ENCODE results near the gene SMAD5. TPM values are rescaled to one million over a fixed set of nuclear protein-coding genes. Genes with fewer than 3 reads are reported as not detected.

The SMAD5 gene
- total and polyA plus RNA-seq, 2 of the 8 experiments (the other 6 are each of a cell fraction or from before 2014, with no cell fraction given): 30.2 to 60.5 TPM

DNA sequence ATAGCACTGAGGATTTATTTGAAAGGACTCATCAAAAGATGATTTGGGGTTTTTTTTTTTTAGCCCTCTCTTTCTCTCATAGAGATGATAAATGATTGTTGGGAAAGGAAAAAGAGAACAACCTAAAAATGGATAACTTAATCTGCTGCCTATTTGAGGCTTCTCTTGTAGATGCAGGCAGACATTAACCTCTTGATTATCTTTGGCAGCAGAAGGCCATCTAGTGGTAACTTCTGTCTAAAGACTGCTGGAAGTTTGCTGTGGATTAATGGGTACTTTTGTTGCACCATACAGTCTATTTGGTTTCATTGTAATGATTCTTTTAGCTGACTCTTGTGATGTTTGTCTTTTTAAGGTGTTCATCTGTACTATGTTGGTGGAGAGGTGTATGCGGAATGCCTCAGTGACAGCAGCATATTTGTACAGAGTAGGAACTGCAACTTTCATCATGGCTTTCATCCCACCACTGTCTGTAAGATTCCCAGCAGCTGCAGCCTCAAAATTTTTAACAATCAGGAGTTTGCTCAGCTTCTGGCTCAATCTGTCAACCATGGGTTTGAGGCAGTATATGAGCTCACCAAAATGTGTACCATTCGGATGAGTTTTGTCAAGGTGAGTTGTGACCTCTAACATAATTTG is 41.5 kb downstream of the SMAD5 start:
- H3K9me3 ChIP-seq (ENCODE audit: insufficient read depth in 2 of 2, low read depth in 1 of 2, low read length in 1 of 2): no peaks in the 10 kb centered on the region
- DNase-seq (ENCODE audit: low read depth in 1 of 2, low spot score in 2 of 2) (no peak), FAIRE-seq (peak; percentile 63)
- H3K4me2 ChIP-seq (ENCODE audit: insufficient read depth in 1 of 2, low read depth in 2 of 2, low read length in 2 of 2): no peak overlapping the region
- no peaks in the 10 kb centered on the region for H3K27me3 ChIP-seq (replicated peaks in 1 of 4; ENCODE audit: control insufficient read depth in 3 of 4, extremely low read depth in 1 of 4, insufficient read depth in 3 of 4, low read length in 3 of 4)
- no peak overlapping the region for H2BK5ac ChIP-seq (ENCODE audit: low read depth, low read length)
- H2BK15ac ChIP-seq (ENCODE audit: low read length): no peak overlapping the region
- no peak overlapping the region for H4K8ac ChIP-seq (ENCODE audit: extremely low read depth, insufficient read depth, low read length)
- H3K18ac ChIP-seq (ENCODE audit: extremely low read depth, low read length): no peak overlapping the region
- H2BK20ac ChIP-seq (ENCODE audit: low read length): no peak overlapping the region
- H3K4ac ChIP-seq (replicated peaks; ENCODE audit: insufficient read length, low read depth, low read length): no peak overlapping the region
- H3K23ac ChIP-seq (ENCODE audit: insufficient read length): no peak overlapping the region
- no peaks in the 10 kb centered on the region for H3K23me2 ChIP-seq (ENCODE audit: low read depth, low read length)
- no peaks in the 10 kb centered on the region for H3K4me1 ChIP-seq (replicated peaks in 1 of 4; ENCODE audit: control insufficient read depth in 3 of 4, insufficient read depth in 4 of 4, low read length in 3 of 4)
- no peak for TF ChIP-seq RXRA (IDR thresholded peaks at IDR 0.05; ENCODE audit: insufficient read depth, low read depth, low read length)
- TF ChIP-seq CTCF (IDR thresholded peaks at IDR 0.05; ENCODE audit: control extremely low read depth in 1 of 3, insufficient read depth in 1 of 3, low read depth in 1 of 3, low read length in 3 of 3): peak in 2 of 3 experiments; percentile 61 to 80; a peak in 3 of 4 replicates
- peak; percentile 62 to 77 for TF ChIP-seq RAD21 (IDR thresholded peaks at IDR 0.05 in 1 of 2, conservative IDR thresholded peaks at IDR 0.05 in 1 of 2; ENCODE audit: low read depth in 2 of 2, low read length in 2 of 2)
- H2BK120ac ChIP-seq (replicated peaks; ENCODE audit: low read depth, low read length): no peak overlapping the region
- H3K36me3 ChIP-seq (ENCODE audit: control insufficient read depth in 2 of 4, insufficient read depth in 4 of 4, low read length in 3 of 4): peaks cover 3 to 38% (median 16%) of the 10 kb centered on the region in 4 experiments
- H4K5ac ChIP-seq (ENCODE audit: insufficient read length, low read depth, low read length): no peak overlapping the region
- H2BK12ac ChIP-seq (ENCODE audit: low read depth, low read length): no peak overlapping the region
- H3K9ac ChIP-seq (replicated peaks in 1 of 4; ENCODE audit: extremely low read depth in 1 of 4, low read depth in 3 of 4, low read length in 3 of 4): no peak overlapping the region
- H3K27ac ChIP-seq (ENCODE audit: low read depth, low read length): no peak overlapping the region
- no peak overlapping the region for H2AFZ ChIP-seq (ENCODE audit: low read length)
- WGBS, 2 experiments (ENCODE audit: extremely low coverage in 1 of 2, insufficient coverage in 1 of 2, insufficient read length in 1 of 2, insufficient replicate concordance in 2 of 2, low coverage in 1 of 2, low lambda C conversion rate in 2 of 2, missing lambda C conversion rate in 1 of 2): 84% methylated on average over 2 of the region's 2 CpGs; no CpG with 5 or more reads in 1 of the 2 experiments
- 0 out of 4 replicates have a peak, but pooled peaks cover 0 to 3% of the 10 kb centered on the region in 2 experiments for H3K79me2 ChIP-seq (ENCODE audit: control insufficient read depth in 1 of 2, insufficient read depth in 2 of 2, low read length in 2 of 2)
- H3K56ac ChIP-seq (replicated peaks; ENCODE audit: insufficient read length, low read depth, low read length): no peak overlapping the region
- H4K91ac ChIP-seq (replicated peaks; ENCODE audit: insufficient read length, low read length): no peak overlapping the region
- ChIA-PET CTCF (ENCODE audit: partially characterized antibody) (interaction anchor here (0.5 to 1.6 kb wide), 13 partner anchors 11 to 288 kb away, joined by 3 to 7 read pairs (median 3); no protein-coding TSS in a partner anchor), POLR2A (ENCODE audit: partially characterized antibody) (no interaction called here)
- no peaks in the 10 kb centered on the region for H3K79me1 ChIP-seq (ENCODE audit: low read depth, low read length)
- H3K4me3 ChIP-seq (ENCODE audit: extremely low read depth in 1 of 4, insufficient read depth in 2 of 4, low read depth in 3 of 4, low read length in 4 of 4): no peak overlapping the region
- H3K14ac ChIP-seq (ENCODE audit: insufficient read length): no peak overlapping the region
- H2AK5ac ChIP-seq (ENCODE audit: low read depth, low read length): no peak overlapping the region
- peaks cover 1 to 2% of the 10 kb centered on the region in 2 experiments for H4K20me1 ChIP-seq (replicated peaks in 1 of 2; ENCODE audit: control insufficient read depth in 1 of 2, insufficient read depth in 2 of 2, low read length in 2 of 2)

Data from H1 (cell line).